Measurements from ENCODE around the gene PITPNM3. TPM values are rescaled to one million over a fixed set of nuclear protein-coding genes. Genes with fewer than 3 reads are reported as not detected.

PITPNM3 gene
- total RNA-seq, 1 experiment from 2014 or later: 4.2 TPM

- H3K4me2 ChIP-seq (ENCODE audit: low read length): no peak overlapping the region
- H3K4me1 ChIP-seq (ENCODE audit: control insufficient read depth in 1 of 2, insufficient read depth in 2 of 2, low read length in 2 of 2): peaks cover 0 to 4% of the 10 kb centered on the region in 2 experiments; a peak in 1 of 4 replicates
- ATAC-seq (no peak), DNase-seq (ENCODE audit: low read depth, low spot score) (no peak)
- no peak overlapping the region for H3K9ac ChIP-seq (ENCODE audit: low read length)
- intact Hi-C loops (cut with micrococcal nuclease): no loop called here
- H3K9me2 ChIP-seq (ENCODE audit: insufficient read depth): no peaks in the 10 kb centered on the region
- BruUV-seq (replicated peaks): no TSS peak
- H3K9me3 ChIP-seq (ENCODE audit: control insufficient read depth in 1 of 2, insufficient read depth in 1 of 2, low read depth in 1 of 2, low read length in 2 of 2): no peaks in the 10 kb centered on the region
- no peak for TF ChIP-seq REST (IDR thresholded peaks at IDR 0.05; ENCODE audit: low read depth)
- no peak for TF ChIP-seq RAD21 (IDR thresholded peaks at IDR 0.05; ENCODE audit: low read depth)
- TF ChIP-seq YY1 (IDR thresholded peaks at IDR 0.05; ENCODE audit: extremely low read depth, insufficient replicate concordance, low read depth, low read length): no peak
- no peak for TF ChIP-seq ZFX (IDR thresholded peaks at IDR 0.05)
- no peak for TF ChIP-seq FOSL1 (IDR thresholded peaks at IDR 0.05; ENCODE audit: low read depth)
- no peak for TF ChIP-seq CTCF (IDR thresholded peaks at IDR 0.05 in 2 of 3, conservative IDR thresholded peaks at IDR 0.05 in 1 of 3; ENCODE audit: borderline replicate concordance in 1 of 3, insufficient read depth in 1 of 3, low read depth in 2 of 3, low read length in 2 of 3)
- no peak for TF ChIP-seq TCF7L2 (IDR thresholded peaks at IDR 0.05; ENCODE audit: borderline replicate concordance, extremely low read depth, insufficient read depth, insufficient read length)
- TF ChIP-seq CEBPB (IDR thresholded peaks at IDR 0.05; ENCODE audit: low read depth): no peak
- TF ChIP-seq POLR2AphosphoS5 (IDR thresholded peaks at IDR 0.05; ENCODE audit: low read depth, low read length): no peak
- no peak for TF ChIP-seq EZH2 (IDR thresholded peaks at IDR 0.05)
- no peak for TF ChIP-seq CBX3 (IDR thresholded peaks at IDR 0.05; ENCODE audit: low read depth)
- no peak for TF ChIP-seq EGR1 (IDR thresholded peaks at IDR 0.05; ENCODE audit: low read depth)
- no peak for TF ChIP-seq MAX (IDR thresholded peaks at IDR 0.05)
- no peak for TF ChIP-seq SP1 (IDR thresholded peaks at IDR 0.05; ENCODE audit: low read depth)
- no peak for TF ChIP-seq SIN3A (IDR thresholded peaks at IDR 0.05; ENCODE audit: low read depth)
- TF ChIP-seq ZBTB33 (IDR thresholded peaks at IDR 0.05; ENCODE audit: extremely low read depth, insufficient replicate concordance, low read length): no peak
- no peaks in the 10 kb centered on the region for H4K20me1 ChIP-seq (ENCODE audit: insufficient read depth)
- no peak overlapping the region for H2AFZ ChIP-seq (ENCODE audit: low read depth, low read length, poor library complexity, severe bottlenecking)
- H3K36me3 ChIP-seq (ENCODE audit: control insufficient read depth in 1 of 2, insufficient read depth in 2 of 2, low read length in 2 of 2): no peaks in the 10 kb centered on the region
- CTCF ChIA-PET: no interaction called here
- no peaks in the 10 kb centered on the region for H3K27me3 ChIP-seq (ENCODE audit: insufficient read depth, low read length)
- RAD21 ChIA-PET (ENCODE audit: low non-redundant PET in 1 of 2, low total read pairs in 2 of 2, uncharacterized antibody in 2 of 2, unreplicated experiment in 2 of 2): no interaction called here
- H3K4me3 ChIP-seq (replicated peaks in 1 of 2; ENCODE audit: low read depth in 1 of 2, low read length in 2 of 2): no peak overlapping the region
- POLR2A ChIA-PET: no interaction called here
- H3K79me2 ChIP-seq (ENCODE audit: insufficient read depth, low read length): no peaks in the 10 kb centered on the region
- H3K27ac ChIP-seq (ENCODE audit: low read depth, low read length): no peak overlapping the region
Measured at GRCh38 chr17:6487251-6488007, 68.9 kb downstream of the PITPNM3 start.

Data from HCT116 (cell line).